ENCODE data around the gene TFF3.

GRCh38 chr21:42351626-42352440, 36.6 kb upstream of the TFF3 start:
- no peak for TF ChIP-seq POLR2AphosphoS5 (IDR thresholded peaks at IDR 0.05; ENCODE audit: low read depth, low read length)
- no peak for TF ChIP-seq REST (IDR thresholded peaks at IDR 0.05; ENCODE audit: insufficient read depth in 1 of 2, low read depth in 2 of 2, low read length in 2 of 2)
- TF ChIP-seq SIN3A (IDR thresholded peaks at IDR 0.05; ENCODE audit: borderline replicate concordance, insufficient read depth, low read length): no peak
- TF ChIP-seq TAF1 (IDR thresholded peaks at IDR 0.05; ENCODE audit: borderline replicate concordance, insufficient read depth, low read length): no peak

Measured in PFSK-1 (cell line).